Endothelial cell of umbilical vein (primary cell): ENCODE results near the gene PTGDS. TPM values are rescaled to one million over a fixed set of nuclear protein-coding genes. Genes with fewer than 3 reads are reported as not detected.

Experiments used
- BruUV-seq: library from RNA; stranded (reverse); fragments of 400-500 nt; replicated peaks from 2 replicates; lab custom pipeline; 2021; lab: Mats Ljungman, UMichigan
- CTCF ChIA-PET: fragments of 300-600, 350-600 bp; sonication (Branson Sonifier 250); formaldehyde crosslinking; loops from one replicate; lab custom pipeline; 2021; ENCODE audit warnings: antibody characterized with exemption, inconsistent platforms; lab: Charles Lee
- POLR2A ChIA-PET: fragments of 300-600, 350-600 bp; sonication (Branson Sonifier 250); formaldehyde crosslinking; loops from one replicate; lab custom pipeline; 2021; ENCODE audit warnings: antibody characterized with exemption, inconsistent platforms; lab: Charles Lee
- DNase-seq: peaks from one replicate; pipeline ENCODE4 v3.0.0-alpha.2; 2011; ENCODE audit warnings: low read depth, low spot score
- FAIRE-seq: peaks from 2 replicates; lab custom pipeline; 2011; peaks lifted over from hg19 to GRCh38; lab: Jason Lieb, UNC
- H2AFZ ChIP-seq: 2 replicates; pipeline ENCODE4 v1.6.0; 2012; ENCODE audit warnings: low read depth, low read length, control low read depth, inconsistent platforms
- H3K27ac ChIP-seq: 2 replicates; pipeline ENCODE4 v1.5.1; 2011; ENCODE audit warnings: low read depth, mild to moderate bottlenecking, control low read depth, low read length, moderate library complexity; ENCODE audit not compliant: insufficient read depth
- H3K27me3 ChIP-seq, 2 experiments: 2 replicates each; pipeline versions ENCODE4 v1.6.0 to v1.6.1; 2011; ENCODE audit warnings: low read length in 2 of 2, mixed read lengths in 1 of 2; ENCODE audit not compliant: control insufficient read depth in 2 of 2, insufficient read depth in 2 of 2
- H3K36me3 ChIP-seq, 2 experiments: 2 replicates in 1 of 2; 3 replicates in 1 of 2; pipeline ENCODE4 v1.5.1; 2011; ENCODE audit warnings: low read length in 2 of 2, mild to moderate bottlenecking in 1 of 2, moderate library complexity in 1 of 2; ENCODE audit not compliant: control insufficient read depth in 2 of 2, insufficient read depth in 2 of 2; ENCODE audit errors: extremely low read depth in 1 of 2
- H3K4me1 ChIP-seq: 3 replicates; pipeline ENCODE4 v1.5.1; 2011; ENCODE audit warnings: mild to moderate bottlenecking, low read length; ENCODE audit not compliant: control insufficient read depth, insufficient read depth; ENCODE audit errors: extremely low read depth
- H3K4me2 ChIP-seq: 2 replicates; pipeline ENCODE4 v1.6.1; 2011; ENCODE audit warnings: low read length, control low read depth, mixed read lengths; ENCODE audit not compliant: insufficient read depth
- H3K4me3 ChIP-seq, 3 experiments: fragments of 200-600 bp in 1 of 3; sonication (generic), shearing (Covaris generic) in 1 of 3; replicated peaks in 1 of 3; 2 replicates each; pipeline ENCODE4 v1.5.1; 2011 to 2016; ENCODE audit warnings: control low read depth in 3 of 3, low read length in 3 of 3, mild to moderate bottlenecking in 2 of 3, inconsistent platforms in 1 of 3, low read depth in 1 of 3, moderate library complexity in 1 of 3; ENCODE audit not compliant: insufficient read depth in 1 of 3
- H3K79me2 ChIP-seq: 2 replicates; pipeline ENCODE4 v1.6.0; 2012; ENCODE audit warnings: low read length, inconsistent platforms; ENCODE audit not compliant: control insufficient read depth, insufficient read depth
- H3K9ac ChIP-seq: replicated peaks from 2 replicates; pipeline ENCODE3; 2011; ENCODE audit warnings: low read length, control low read depth; ENCODE audit not compliant: insufficient read depth; ENCODE audit errors: extremely low read depth
- H3K9me1 ChIP-seq: replicated peaks from 3 replicates; pipeline ENCODE4 v1.6.0; 2011; ENCODE audit warnings: mild to moderate bottlenecking, low read length; ENCODE audit not compliant: control insufficient read depth, insufficient read depth; ENCODE audit errors: extremely low read depth
- H3K9me3 ChIP-seq: replicated peaks from 2 replicates; pipeline ENCODE4 v1.5.1; 2012; ENCODE audit warnings: low read length, inconsistent platforms; ENCODE audit not compliant: control insufficient read depth, insufficient read depth
- H4K20me1 ChIP-seq: replicated peaks from 2 replicates; pipeline ENCODE3; 2011; ENCODE audit warnings: mild to moderate bottlenecking, low read length; ENCODE audit not compliant: control insufficient read depth, insufficient read depth; ENCODE audit errors: extremely low read depth
- EZH2 ChIP-seq: IDR thresholded peaks from 2 replicates; pipeline ENCODE4 v1.6.1; 2012; ENCODE audit warnings: borderline replicate concordance, low read depth, mild to moderate bottlenecking, moderate library complexity, low read length, inconsistent platforms; ENCODE audit not compliant: severe bottlenecking
- FOS ChIP-seq: IDR thresholded peaks from 2 replicates; pipeline ENCODE4 v1.6.1; 2011; ENCODE audit warnings: mild to moderate bottlenecking, low read length, moderate library complexity, borderline replicate concordance; ENCODE audit not compliant: insufficient read depth
- GATA2 ChIP-seq: IDR thresholded peaks from 2 replicates; pipeline ENCODE4 v1.7.0; 2011; ENCODE audit warnings: low read depth, mild to moderate bottlenecking, moderate library complexity, mixed read lengths, low read length; ENCODE audit not compliant: insufficient read length, insufficient read depth
- JUN ChIP-seq: IDR thresholded peaks from 2 replicates; pipeline ENCODE4 v1.6.1; 2011; ENCODE audit warnings: borderline replicate concordance, low read depth; ENCODE audit not compliant: insufficient read length, insufficient read depth
- MYC ChIP-seq: IDR thresholded peaks from one replicate; pipeline ENCODE4 v1.6.1; 2011; ENCODE audit warnings: mild to moderate bottlenecking, low read depth, low read length
- POLR2A ChIP-seq: IDR thresholded peaks from 2 replicates; pipeline ENCODE4 v1.6.1; 2012; ENCODE audit warnings: low read depth, mild to moderate bottlenecking, control low read depth, low read length
- POLR2AphosphoS5 ChIP-seq: IDR thresholded peaks from 2 replicates; pipeline ENCODE4 v1.6.1; 2012; ENCODE audit warnings: low read depth, mild to moderate bottlenecking, control low read depth, low read length, moderate library complexity; ENCODE audit not compliant: insufficient read depth
- dilution Hi-C: fragments of 300-500 bp; cut with MboI; formaldehyde crosslinking; loops from one replicate; pipeline ENCODE4 v1.15.0; 2019; ENCODE audit warnings: low sequenced_read_pairs; ENCODE audit not compliant: extremely low pct_ligation_motif_present
- intact Hi-C: fragments of 100-400 bp; cut with micrococcal nuclease; formaldehyde crosslinking; loops from one replicate; pipeline ENCODE4 v1.10.0; 2022
- polyA plus RNA-seq, 4 experiments: library from polyadenylated mRNA; depleted of rRNA in 3 of 4; stranded (reverse) in 3 of 4; unstranded in 1 of 4; fragments of >200 nt; gene quantifications; 2 replicates each; pipeline versions ENCODE4 v1.2.1 to v1.2.3, GENCODE V29; 2011 to 2012; ENCODE audit warnings: missing spikeins in 1 of 4
- total RNA-seq: library from RNA; stranded (reverse); gene quantifications from 2 replicates; pipeline ENCODE4 v1.2.3, GENCODE V29; 2021
- TF ChIP-seq, protein P1 (sequence below), 2 donors: IDR thresholded peaks; 1 replicate in 1 of 2; 2 replicates in 1 of 2; pipeline ENCODE4 v1.5.1; 2011; ENCODE audit warnings: low read length in 2 of 2, mild to moderate bottlenecking in 2 of 2, moderate library complexity in 2 of 2, control low read depth in 1 of 2, inconsistent platforms in 1 of 2, low read depth in 1 of 2; ENCODE audit not compliant: insufficient read depth in 1 of 2; ENCODE audit errors: extremely low read depth in 1 of 2
- TF ChIP-seq, protein P2 (sequence below): IDR thresholded peaks from 2 replicates; pipeline ENCODE4 v1.6.1; 2011; ENCODE audit not compliant: insufficient read depth, insufficient read length

PTGDS gene
- total and polyA plus RNA-seq, 2 donors (not counting 3 experiments of a cell fraction or from before 2014, with no cell fraction given): not detected

DNA sequence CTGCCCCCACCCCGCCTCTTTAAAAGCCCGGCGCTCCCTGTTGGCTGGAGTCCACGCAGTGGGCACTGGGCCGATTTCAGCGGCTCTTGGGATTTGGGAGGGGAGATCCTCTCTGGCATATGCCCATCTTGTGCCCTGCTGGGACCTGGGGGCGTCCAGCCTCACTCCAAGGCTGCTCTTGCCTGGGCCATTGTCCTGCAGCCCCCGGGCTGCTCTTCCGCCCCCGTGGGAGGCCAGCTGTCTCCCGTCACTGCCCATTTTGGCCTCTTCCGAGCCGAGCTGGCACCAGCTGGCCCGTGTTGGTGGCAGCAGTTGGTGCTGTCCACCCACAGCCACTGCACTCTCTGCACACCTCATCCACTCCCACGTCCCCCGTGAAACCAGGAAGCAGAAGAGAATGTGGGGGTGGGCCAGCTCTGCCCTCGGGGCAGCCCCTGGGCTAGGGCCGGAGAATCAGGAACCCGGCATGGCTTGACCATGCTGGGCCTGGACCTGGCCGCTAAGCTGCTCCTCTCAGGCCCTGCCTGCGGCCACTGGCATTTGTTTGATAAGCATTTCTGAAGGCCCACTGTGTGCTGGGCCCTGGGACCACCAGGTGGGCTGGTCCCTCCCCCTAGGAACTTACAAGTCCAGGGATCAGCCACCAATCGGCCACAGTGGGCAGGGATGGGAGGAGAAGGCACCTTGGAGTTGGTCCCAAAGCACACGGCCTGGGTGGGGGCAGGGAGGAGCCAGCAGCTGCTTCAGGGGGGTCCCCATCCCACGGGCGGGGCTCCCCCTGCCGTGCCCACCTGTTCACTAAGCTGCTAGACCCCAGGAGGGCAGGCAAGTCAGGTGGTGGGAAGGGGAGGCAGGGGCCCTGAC is 30.0 kb upstream of the PTGDS start:
- CTCF ChIA-PET: interaction anchor here (0.6 to 2.4 kb wide), 22 partner anchors 9 to 170 kb away, joined by 3 to 111 read pairs (median 4); partner anchors contain the start of genes ABCA2, AJM1, CLIC3 and NPDC1
- Histone ChIP-seq H3K4me2 (no peak overlapping the region), H4K20me1 (no peaks in the 10 kb centered on the region), H3K27me3 (no peaks in the 10 kb centered on the region), H3K9ac (no peak overlapping the region), H3K36me3 (peaks cover 2 to 4% of the 10 kb centered on the region in 2 experiments), H3K4me3 (no peak overlapping the region), H3K27ac (no peak overlapping the region), H3K9me3 (no peaks in the 10 kb centered on the region), H3K79me2 (peaks cover 18% of the 10 kb centered on the region), H2AFZ (no peak overlapping the region), H3K9me1 (no peaks in the 10 kb centered on the region), H3K4me1 (peaks cover 5% of the 10 kb centered on the region)
- TF ChIP-seq FOS (no peak), GATA2 (no peak), POLR2AphosphoS5 (no peak), EZH2 (no peak), JUN (no peak), POLR2A (no peak), MYC (no peak)
- TF ChIP-seq, protein P1, sequence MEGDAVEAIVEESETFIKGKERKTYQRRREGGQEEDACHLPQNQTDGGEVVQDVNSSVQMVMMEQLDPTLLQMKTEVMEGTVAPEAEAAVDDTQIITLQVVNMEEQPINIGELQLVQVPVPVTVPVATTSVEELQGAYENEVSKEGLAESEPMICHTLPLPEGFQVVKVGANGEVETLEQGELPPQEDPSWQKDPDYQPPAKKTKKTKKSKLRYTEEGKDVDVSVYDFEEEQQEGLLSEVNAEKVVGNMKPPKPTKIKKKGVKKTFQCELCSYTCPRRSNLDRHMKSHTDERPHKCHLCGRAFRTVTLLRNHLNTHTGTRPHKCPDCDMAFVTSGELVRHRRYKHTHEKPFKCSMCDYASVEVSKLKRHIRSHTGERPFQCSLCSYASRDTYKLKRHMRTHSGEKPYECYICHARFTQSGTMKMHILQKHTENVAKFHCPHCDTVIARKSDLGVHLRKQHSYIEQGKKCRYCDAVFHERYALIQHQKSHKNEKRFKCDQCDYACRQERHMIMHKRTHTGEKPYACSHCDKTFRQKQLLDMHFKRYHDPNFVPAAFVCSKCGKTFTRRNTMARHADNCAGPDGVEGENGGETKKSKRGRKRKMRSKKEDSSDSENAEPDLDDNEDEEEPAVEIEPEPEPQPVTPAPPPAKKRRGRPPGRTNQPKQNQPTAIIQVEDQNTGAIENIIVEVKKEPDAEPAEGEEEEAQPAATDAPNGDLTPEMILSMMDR (IDR thresholded peaks at IDR 0.05; ENCODE audit: extremely low read depth in 1 of 2, insufficient read depth in 1 of 2, low read depth in 1 of 2, low read length in 2 of 2): no peak
- TF ChIP-seq, protein P2, sequence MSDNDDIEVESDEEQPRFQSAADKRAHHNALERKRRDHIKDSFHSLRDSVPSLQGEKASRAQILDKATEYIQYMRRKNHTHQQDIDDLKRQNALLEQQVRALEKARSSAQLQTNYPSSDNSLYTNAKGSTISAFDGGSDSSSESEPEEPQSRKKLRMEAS: no peak
- dilution Hi-C loops (loop anchor here (25.0 kb wide), 1 partner anchor 135 kb away; the partner anchor contains the start of gene RABL6), intact Hi-C loops (loop anchor here (5.0 kb wide), 1 partner anchor 45 kb away; the partner anchor contains the start of gene PAXX)
- BruUV-seq: no TSS peak
- POLR2A ChIA-PET: no interaction called here
- no peak for FAIRE-seq
- DNase-seq: no peak
